ENCODE data around the gene OR14A2. TPM values are rescaled to one million over a fixed set of nuclear protein-coding genes. Genes with fewer than 3 reads are reported as not detected.
"Not testable (repeated sequence)": the region's sequence is repeated elsewhere in the genome, so short reads cannot be mapped to it uniquely, and the experiment has no call there.

OR14A2 gene
- total and polyA plus RNA-seq, 3 donors from 2014 or later: 0.94 to 4.2 (median 1.6) TPM

DNA sequence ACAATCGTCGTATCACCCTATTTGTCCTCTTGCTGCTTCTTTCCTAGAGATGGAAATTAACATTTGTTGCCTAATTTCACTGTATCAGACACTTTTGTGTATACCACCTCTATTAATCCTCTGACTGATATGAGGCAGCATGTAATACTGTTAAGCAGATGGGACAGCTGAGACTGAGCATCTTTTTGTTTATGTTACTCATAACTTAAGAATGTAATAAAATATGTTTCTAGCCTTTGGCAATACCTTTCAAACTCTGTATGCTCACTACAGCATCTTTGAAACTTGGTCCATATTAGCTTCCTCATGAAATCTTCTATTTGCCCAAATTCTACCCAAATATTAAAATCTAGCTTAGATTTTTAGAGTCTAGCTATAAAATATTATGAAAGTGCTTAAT is 7.2 kb downstream of the OR14A2 start:
- 94 to 96% methylated on average over 2 of the region's 2 CpGs for WGBS, 2 donors
- intact Hi-C loops (cut with DNase I; ENCODE audit: low total_unique reads): no loop called here
- Histone ChIP-seq H3K27ac (no peak overlapping the region), H3K36me3 (ENCODE audit: low read depth, missing control alignments) (no peaks in the 10 kb centered on the region), H3K9me3 (no peaks in the 10 kb centered on the region), H3K4me1 (no peaks in the 10 kb centered on the region), H3K4me3 (no peak overlapping the region), H3K27me3 (no peaks in the 10 kb centered on the region)
- DNase-seq: no peak
- TF ChIP-seq POLR2A (IDR thresholded peaks at IDR 0.05): no peak
- TF ChIP-seq, protein P1, sequence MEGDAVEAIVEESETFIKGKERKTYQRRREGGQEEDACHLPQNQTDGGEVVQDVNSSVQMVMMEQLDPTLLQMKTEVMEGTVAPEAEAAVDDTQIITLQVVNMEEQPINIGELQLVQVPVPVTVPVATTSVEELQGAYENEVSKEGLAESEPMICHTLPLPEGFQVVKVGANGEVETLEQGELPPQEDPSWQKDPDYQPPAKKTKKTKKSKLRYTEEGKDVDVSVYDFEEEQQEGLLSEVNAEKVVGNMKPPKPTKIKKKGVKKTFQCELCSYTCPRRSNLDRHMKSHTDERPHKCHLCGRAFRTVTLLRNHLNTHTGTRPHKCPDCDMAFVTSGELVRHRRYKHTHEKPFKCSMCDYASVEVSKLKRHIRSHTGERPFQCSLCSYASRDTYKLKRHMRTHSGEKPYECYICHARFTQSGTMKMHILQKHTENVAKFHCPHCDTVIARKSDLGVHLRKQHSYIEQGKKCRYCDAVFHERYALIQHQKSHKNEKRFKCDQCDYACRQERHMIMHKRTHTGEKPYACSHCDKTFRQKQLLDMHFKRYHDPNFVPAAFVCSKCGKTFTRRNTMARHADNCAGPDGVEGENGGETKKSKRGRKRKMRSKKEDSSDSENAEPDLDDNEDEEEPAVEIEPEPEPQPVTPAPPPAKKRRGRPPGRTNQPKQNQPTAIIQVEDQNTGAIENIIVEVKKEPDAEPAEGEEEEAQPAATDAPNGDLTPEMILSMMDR (IDR thresholded peaks at IDR 0.05): no peak

- no peak for DNase-seq
- no peak within 1 kb of the TSS for H3K27ac ChIP-seq
- H3K4me3 ChIP-seq: no peak within 1 kb of the TSS
- TF ChIP-seq, protein P1 (IDR thresholded peaks at IDR 0.05): no peak
- no peak for TF ChIP-seq POLR2A (IDR thresholded peaks at IDR 0.05)
- no peaks in the 10 kb centered on the region for H3K9me3 ChIP-seq
- intact Hi-C loops (cut with DNase I; ENCODE audit: low total_unique reads): no loop called here
- 96% methylated on average over 1 of the region's 1 CpG for WGBS, 2 donors
- H3K27me3 ChIP-seq: no peaks in the 10 kb centered on the region
- H3K36me3 ChIP-seq (ENCODE audit: low read depth, missing control alignments): no peaks in the 10 kb centered on the region
- H3K4me1 ChIP-seq: no peaks in the 10 kb centered on the region
Observed at GRCh38 chr1:247738315-247738714, 9.6 kb downstream of the OR14A2 start, which contains the start of gene OR14K1. Gene OR14K1, plus strand, starts transcription at chr1:247738615. Its CDS starts 0 bp downstream, at chr1:247738615.

- intact Hi-C loops (cut with DNase I; ENCODE audit: low total_unique reads): no loop called here
- no peak overlapping the region for H3K4me3 ChIP-seq
- no peaks in the 10 kb centered on the region for H3K4me1 ChIP-seq
- 94% methylated on average over 4 of the region's 4 CpGs for WGBS, 2 donors
- TF ChIP-seq POLR2A (IDR thresholded peaks at IDR 0.05): no peak
- TF ChIP-seq, protein P1 (IDR thresholded peaks at IDR 0.05): no peak
- no peaks in the 10 kb centered on the region for H3K9me3 ChIP-seq
- H3K27me3 ChIP-seq: no peaks in the 10 kb centered on the region
- no peak for DNase-seq
- no peaks in the 10 kb centered on the region for H3K36me3 ChIP-seq (ENCODE audit: low read depth, missing control alignments)
- H3K27ac ChIP-seq: no peak overlapping the region
Observed at GRCh38 chr1:247721222-247721621, 26.7 kb downstream of the OR14A2 start.

GRCh38 chr1:247716546-247716945 is 31.4 kb downstream of the OR14A2 start, which contains the start of gene OR6F1:
Gene OR6F1, minus strand, starts transcription at chr1:247716646. Its CDS starts 3,891 bp downstream, at chr1:247712755.
- no peaks in the 10 kb centered on the region for H3K36me3 ChIP-seq (ENCODE audit: low read depth, missing control alignments)
- H3K9me3 ChIP-seq: no peaks in the 10 kb centered on the region
- no peaks in the 10 kb centered on the region for H3K27me3 ChIP-seq
- WGBS, 2 donors: 94 to 96% methylated on average over 3 of the region's 3 CpGs
- no peak for TF ChIP-seq POLR2A (IDR thresholded peaks at IDR 0.05)
- TF ChIP-seq, protein P1 (IDR thresholded peaks at IDR 0.05): no peak
- H3K4me1 ChIP-seq: no peaks in the 10 kb centered on the region
- H3K27ac ChIP-seq: no peak within 1 kb of the TSS
- no peak for DNase-seq
- intact Hi-C loops (cut with DNase I; ENCODE audit: low total_unique reads): no loop called here
- H3K4me3 ChIP-seq: no peak within 1 kb of the TSS

- Histone ChIP-seq H3K4me3 (no peak overlapping the region), H3K4me1 (no peaks in the 10 kb centered on the region), H3K27ac (no peak overlapping the region), H3K36me3 (ENCODE audit: low read depth, missing control alignments) (no peaks in the 10 kb centered on the region), H3K9me3 (no peaks in the 10 kb centered on the region), H3K27me3 (no peaks in the 10 kb centered on the region)
- TF ChIP-seq, protein P1 (IDR thresholded peaks at IDR 0.05): no peak
- TF ChIP-seq POLR2A (IDR thresholded peaks at IDR 0.05): no peak
- no peak for DNase-seq
- intact Hi-C loops (cut with DNase I; ENCODE audit: low total_unique reads): no loop called here
- WGBS, 2 donors: 91 to 95% methylated on average over 7 of the region's 7 CpGs
Observed at GRCh38 chr1:247713753-247714152, 34.2 kb downstream of the OR14A2 start.

- H3K4me1 ChIP-seq; H3K27ac ChIP-seq; H3K9me3 ChIP-seq; DNase-seq; H3K4me3 ChIP-seq; intact Hi-C loops (cut with DNase I; ENCODE audit: low total_unique reads); H3K36me3 ChIP-seq (ENCODE audit: low read depth, missing control alignments); H3K27me3 ChIP-seq: not testable (repeated sequence)
- 95 to 99% methylated on average over 8 of the region's 8 CpGs for WGBS, 2 donors
Observed at GRCh38 chr1:247710681-247711080, 37.3 kb downstream of the OR14A2 start.
